Spleen (tissue), 7 donors: ENCODE data around the gene DUS1L.

ENCODE experiments used
- CTCF ChIP-seq, 11 experiments: fragments of 200-600 bp in 7 of 11; fragments of 450-650 bp in 4 of 11; sonication (generic) in 4 of 11; IDR thresholded peaks in 8 of 11; conservative IDR thresholded peaks in 3 of 11; 1 replicate in 7 of 11; 2 replicates in 4 of 11; pipeline versions ENCODE4 v1.4.0 to v1.8.0; 2016 to 2021; ENCODE audit warnings: antibody characterized with exemption in 11 of 11, inconsistent platforms in 4 of 11, mild to moderate bottlenecking in 1 of 11
- POLR2A ChIP-seq, 3 donors: fragments of 450-650 bp; IDR thresholded peaks; one replicate each; pipeline ENCODE4 v1.5.1; 2017; ENCODE audit warnings: antibody characterized with exemption in 3 of 3, mild to moderate bottlenecking in 1 of 3
- donor health status: DM: no; HTN: no; CAD: no; lungs with moderate emphysema.
- donor health status: DM: no; HTN: no; CAD: no.
- donor health status: DM: no; HTN: no; CAD: no.

- TF ChIP-seq CTCF (IDR thresholded peaks at IDR 0.05 in 8 of 11, conservative IDR thresholded peaks at IDR 0.05 in 3 of 11) (no peak), POLR2A (IDR thresholded peaks at IDR 0.05) (no peak)
These were observed 46.5 kb downstream of the DUS1L start for GRCh38 chr17:82018989-82019689.
